H9 (cell line): ENCODE measurements around the gene CCDC85A. TPM values are rescaled to one million over a fixed set of nuclear protein-coding genes. Genes with fewer than 3 reads are reported as not detected.

ENCODE experiments used
- DNase-seq: peaks from one replicate; pipeline ENCODE4 v3.0.0-alpha.2; 2017
- H2AFZ ChIP-seq: one replicate; pipeline ENCODE4 v1.6.1; 2013; ENCODE audit warnings: mild to moderate bottlenecking, low read length, control low read depth, moderate library complexity
- H2AK5ac ChIP-seq: 2 replicates; pipeline ENCODE4 v1.6.1; 2013; ENCODE audit warnings: low read length, control low read depth, mixed read lengths; ENCODE audit not compliant: insufficient read length
- H2BK120ac ChIP-seq: one replicate; pipeline ENCODE4 v1.6.1; 2013; ENCODE audit warnings: low read depth, mild to moderate bottlenecking, low read length, control low read depth, inconsistent platforms; ENCODE audit not compliant: poor library complexity, severe bottlenecking
- H2BK12ac ChIP-seq: 2 replicates; pipeline ENCODE4 v1.6.1; 2013; ENCODE audit warnings: low read length, control low read depth, mixed read lengths, low read depth; ENCODE audit not compliant: insufficient read length
- H2BK15ac ChIP-seq: 2 replicates; pipeline ENCODE4 v1.6.1; 2013; ENCODE audit warnings: low read depth, low read length, control low read depth
- H2BK20ac ChIP-seq: one replicate; pipeline ENCODE4 v1.6.1; 2013; ENCODE audit warnings: low read depth, mild to moderate bottlenecking, low read length, control low read depth, inconsistent platforms; ENCODE audit not compliant: poor library complexity, severe bottlenecking
- H2BK5ac ChIP-seq: 2 replicates; pipeline ENCODE4 v1.6.1; 2013; ENCODE audit warnings: low read length, control low read depth, mixed read lengths; ENCODE audit not compliant: insufficient read length
- H3K14ac ChIP-seq: 2 replicates; pipeline ENCODE4 v1.6.1; 2013; ENCODE audit warnings: low read length, control low read depth; ENCODE audit not compliant: insufficient read depth
- H3K18ac ChIP-seq: 2 replicates; pipeline ENCODE4 v1.6.1; 2013; ENCODE audit warnings: low read depth, mild to moderate bottlenecking, mixed read lengths, low read length, control low read depth; ENCODE audit not compliant: insufficient read length
- H3K23ac ChIP-seq: 2 replicates; pipeline ENCODE4 v1.6.1; 2013; ENCODE audit warnings: low read length, control low read depth, mixed read lengths, low read depth; ENCODE audit not compliant: insufficient read length
- H3K23me2 ChIP-seq: 2 replicates; pipeline ENCODE4 v1.6.1; 2013; ENCODE audit warnings: low read depth, mild to moderate bottlenecking, mixed read lengths, low read length, control low read depth; ENCODE audit not compliant: insufficient read length, poor library complexity, severe bottlenecking
- H3K27ac ChIP-seq: 2 replicates; pipeline ENCODE4 v1.5.1; 2013; ENCODE audit warnings: low read length, control low read depth, mixed read lengths, low read depth; ENCODE audit not compliant: insufficient read length
- H3K27me3 ChIP-seq: 2 replicates; pipeline ENCODE4 v1.6.1; 2013; ENCODE audit warnings: low read length, control low read depth, inconsistent platforms; ENCODE audit not compliant: insufficient read depth
- H3K4ac ChIP-seq: 2 replicates; pipeline ENCODE4 v1.6.1; 2013; ENCODE audit warnings: low read depth, mild to moderate bottlenecking, control low read depth, inconsistent platforms, low read length, moderate library complexity
- H3K4me1 ChIP-seq: 2 replicates; pipeline ENCODE4 v1.6.1; 2013; ENCODE audit warnings: low read length, control low read depth, inconsistent platforms; ENCODE audit not compliant: insufficient read depth
- H3K4me2 ChIP-seq: 2 replicates; pipeline ENCODE4 v1.6.1; 2013; ENCODE audit warnings: low read length, control low read depth, mixed read lengths; ENCODE audit not compliant: insufficient read length, insufficient read depth
- H3K56ac ChIP-seq: 2 replicates; pipeline ENCODE4 v1.6.1; 2013; ENCODE audit warnings: low read depth, mild to moderate bottlenecking, mixed read lengths, low read length, control low read depth; ENCODE audit not compliant: insufficient read length
- H3K79me1 ChIP-seq: 2 replicates; pipeline ENCODE4 v1.6.1; 2013; ENCODE audit warnings: low read depth, mild to moderate bottlenecking, moderate library complexity, low read length, control low read depth, inconsistent platforms; ENCODE audit not compliant: insufficient read depth, poor library complexity, severe bottlenecking
- H3K79me2 ChIP-seq: 2 replicates; pipeline ENCODE4 v1.6.1; 2013; ENCODE audit warnings: low read length, control low read depth, inconsistent platforms; ENCODE audit not compliant: insufficient read depth
- H3K9ac ChIP-seq: 2 replicates; pipeline ENCODE4 v1.6.1; 2013; ENCODE audit warnings: low read length, control low read depth, mixed read lengths; ENCODE audit not compliant: insufficient read length; ENCODE audit errors: extremely low read depth
- H3K9me3 ChIP-seq: one replicate; pipeline ENCODE4 v1.6.1; 2013; ENCODE audit warnings: low read depth, low read length, inconsistent platforms; ENCODE audit not compliant: control insufficient read depth
- H3T11ph ChIP-seq: one replicate; pipeline ENCODE4 v1.6.1; 2013; ENCODE audit warnings: mild to moderate bottlenecking, low read length, control low read depth, inconsistent platforms
- H4K20me1 ChIP-seq: one replicate; pipeline ENCODE4 v1.6.1; 2013; ENCODE audit not compliant: control insufficient read depth, insufficient read length, insufficient read depth
- H4K5ac ChIP-seq: 2 replicates; pipeline ENCODE4 v1.6.1; 2013; ENCODE audit warnings: low read depth, mild to moderate bottlenecking, mixed read lengths, low read length, control low read depth; ENCODE audit not compliant: insufficient read length
- H4K8ac ChIP-seq: replicated peaks from 2 replicates; pipeline ENCODE4 v1.6.1; 2013; ENCODE audit warnings: low read length, control low read depth, mixed read lengths, low read depth; ENCODE audit not compliant: insufficient read length
- H4K91ac ChIP-seq: 2 replicates; pipeline ENCODE4 v1.6.1; 2013; ENCODE audit warnings: low read depth, mild to moderate bottlenecking, moderate library complexity, mixed read lengths, low read length, control low read depth; ENCODE audit not compliant: insufficient read length
- H3K27ac Mint-ChIP-seq, 3 experiments: 2 replicates in 2 of 3; 3 replicates in 1 of 3; pipeline ENCODE4 v1.8.0; 2020 to 2021; ENCODE audit warnings: mixed read lengths in 3 of 3, mild to moderate bottlenecking in 1 of 3, moderate library complexity in 1 of 3
- H3K27me3 Mint-ChIP-seq: 2 replicates; pipeline ENCODE4 v1.8.0; 2021; ENCODE audit warnings: low read depth, mild to moderate bottlenecking, moderate library complexity, mixed read lengths
- H3K36me3 Mint-ChIP-seq, 3 experiments: 2 replicates in 2 of 3; 3 replicates in 1 of 3; pipeline ENCODE4 v1.8.0; 2020 to 2021; ENCODE audit warnings: low read depth in 3 of 3, mixed read lengths in 3 of 3; ENCODE audit not compliant: insufficient read depth in 1 of 3
- H3K4me1 Mint-ChIP-seq, 2 experiments: 2 replicates each; pipeline ENCODE4 v1.8.0; 2020; ENCODE audit warnings: mixed read lengths in 2 of 2
- H3K4me3 Mint-ChIP-seq, 2 experiments: 2 replicates in 1 of 2; 3 replicates in 1 of 2; pipeline ENCODE4 v1.8.0; 2020 to 2021; ENCODE audit warnings: mild to moderate bottlenecking in 2 of 2, mixed read lengths in 2 of 2, moderate library complexity in 1 of 2
- H3K9me3 Mint-ChIP-seq, 2 experiments: 2 replicates in 1 of 2; 3 replicates in 1 of 2; pipeline ENCODE4 v1.8.0; 2020; ENCODE audit warnings: mild to moderate bottlenecking in 2 of 2, mixed read lengths in 2 of 2, moderate library complexity in 1 of 2
- WGBS: extraction: QIAGEN DNeasy Blood & Tissue Kit; methylation state at CpG from one replicate; pipeline ENCODE4 v1.1.7; 2013; ENCODE audit warnings: missing lambda C conversion rate, low lambda C conversion rate, mixed read lengths; ENCODE audit not compliant: insufficient read length; ENCODE audit errors: extremely low coverage; 5-methylcytosine and 5-hydroxymethylcytosine counted together
- total RNA-seq: library from RNA; stranded (reverse); gene quantifications from 2 replicates; pipeline ENCODE4 v1.2.1, GENCODE V29; 2021
- TF ChIP-seq, protein P1 (sequence below): fragments of 200-600 bp; sonication (generic); conservative IDR thresholded peaks from 3 replicates; pipeline ENCODE4 v1.8.0; 2021; ENCODE audit warnings: antibody characterized with exemption, mild to moderate bottlenecking

Gene CCDC85A
- total RNA-seq, 1 experiment from 2014 or later: 0.17 TPM

DNA sequence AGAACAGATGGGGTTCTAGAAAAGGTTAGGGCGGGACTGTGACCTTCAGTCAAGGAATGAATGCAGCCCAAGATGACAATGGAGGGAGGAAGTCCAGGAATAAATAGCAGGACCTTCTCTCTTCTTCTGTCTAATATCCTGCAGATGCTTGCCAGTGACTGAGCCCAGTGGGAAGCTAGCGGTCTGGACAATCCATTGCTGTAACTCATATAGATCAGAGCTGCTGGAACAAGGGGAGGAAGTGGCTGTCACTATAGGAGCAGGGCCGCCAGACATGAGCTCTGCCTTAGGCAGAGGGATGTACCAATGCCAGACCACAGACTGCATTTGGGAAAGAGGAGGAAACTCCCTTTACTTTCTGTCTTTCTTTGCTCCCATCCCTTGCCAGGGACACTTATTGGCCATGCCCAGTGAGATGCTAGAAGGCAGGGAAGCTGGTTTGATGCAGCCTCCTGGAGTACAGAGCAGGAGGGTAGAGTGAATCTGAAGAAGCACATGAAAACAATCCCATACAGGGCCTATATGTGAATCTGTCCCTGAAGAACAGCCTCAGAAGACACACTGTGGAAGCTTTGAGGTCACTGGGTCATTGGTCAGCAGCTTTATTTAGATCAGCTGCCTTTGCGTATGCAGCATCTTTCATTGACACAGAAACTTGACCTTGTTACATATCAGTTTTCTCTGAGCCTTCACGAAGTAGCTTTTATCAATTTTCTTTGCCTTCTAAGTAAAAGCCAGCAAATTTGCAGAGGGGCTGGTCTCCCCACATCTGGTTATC is 65.4 kb downstream of the CCDC85A start:
- H3K56ac ChIP-seq: no peak overlapping the region
- H3K14ac ChIP-seq: no peak overlapping the region; the same call in 1 of the 2 replicates
- no peak overlapping the region for H2AK5ac ChIP-seq
- no peak overlapping the region for H4K8ac ChIP-seq
- H4K20me1 ChIP-seq: no peaks in the 10 kb centered on the region
- no peak overlapping the region for H2BK15ac ChIP-seq
- H4K91ac ChIP-seq: no peak overlapping the region
- no peaks in the 10 kb centered on the region for H3K9me3 ChIP-seq
- H3K4ac ChIP-seq: no peak overlapping the region
- no peaks in the 10 kb centered on the region for H3K79me1 ChIP-seq
- no peaks in the 10 kb centered on the region for H3K23me2 ChIP-seq
- H2BK12ac ChIP-seq: no peak overlapping the region
- Mint-ChIP-seq H3K9me3 (no peaks in the 10 kb centered on the region), H3K4me1 (peaks cover 5 to 6% of the 10 kb centered on the region in 2 experiments), H3K27ac (no peak overlapping the region), H3K36me3 (no peaks in the 10 kb centered on the region), H3K27me3 (peaks cover 7% of the 10 kb centered on the region), H3K4me3 (no peak overlapping the region)
- no peaks in the 10 kb centered on the region for H3K79me2 ChIP-seq
- no peak overlapping the region for H2BK5ac ChIP-seq
- no peak overlapping the region for H3K9ac ChIP-seq
- H3K4me2 ChIP-seq: no peak overlapping the region
- DNase-seq: no peak
- H2BK20ac ChIP-seq: no peak overlapping the region
- no peak overlapping the region for H3T11ph ChIP-seq
- H3K27me3 ChIP-seq: no peaks in the 10 kb centered on the region
- H3K27ac ChIP-seq: no peak overlapping the region
- no peak overlapping the region for H3K18ac ChIP-seq
- H4K5ac ChIP-seq: no peak overlapping the region
- TF ChIP-seq, protein P1, sequence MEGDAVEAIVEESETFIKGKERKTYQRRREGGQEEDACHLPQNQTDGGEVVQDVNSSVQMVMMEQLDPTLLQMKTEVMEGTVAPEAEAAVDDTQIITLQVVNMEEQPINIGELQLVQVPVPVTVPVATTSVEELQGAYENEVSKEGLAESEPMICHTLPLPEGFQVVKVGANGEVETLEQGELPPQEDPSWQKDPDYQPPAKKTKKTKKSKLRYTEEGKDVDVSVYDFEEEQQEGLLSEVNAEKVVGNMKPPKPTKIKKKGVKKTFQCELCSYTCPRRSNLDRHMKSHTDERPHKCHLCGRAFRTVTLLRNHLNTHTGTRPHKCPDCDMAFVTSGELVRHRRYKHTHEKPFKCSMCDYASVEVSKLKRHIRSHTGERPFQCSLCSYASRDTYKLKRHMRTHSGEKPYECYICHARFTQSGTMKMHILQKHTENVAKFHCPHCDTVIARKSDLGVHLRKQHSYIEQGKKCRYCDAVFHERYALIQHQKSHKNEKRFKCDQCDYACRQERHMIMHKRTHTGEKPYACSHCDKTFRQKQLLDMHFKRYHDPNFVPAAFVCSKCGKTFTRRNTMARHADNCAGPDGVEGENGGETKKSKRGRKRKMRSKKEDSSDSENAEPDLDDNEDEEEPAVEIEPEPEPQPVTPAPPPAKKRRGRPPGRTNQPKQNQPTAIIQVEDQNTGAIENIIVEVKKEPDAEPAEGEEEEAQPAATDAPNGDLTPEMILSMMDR: no peak
- H3K23ac ChIP-seq: no peak overlapping the region
- no CpG with 5 or more reads among the region's 5 CpGs for WGBS
- 0 out of 2 replicates have a peak, but pooled peaks cover 3% of the 10 kb centered on the region for H3K4me1 ChIP-seq
- no peak overlapping the region for H2AFZ ChIP-seq
- H2BK120ac ChIP-seq: no peak overlapping the region
